Activated CD8-positive, alpha-beta T cell treated with anti-CD3 and anti-CD28 coated beads, Interleukin-2, amount 10 ng/mL, durations not matched to agents 7 days and 5 days (primary cell): ENCODE measurements around the gene BMPER. TPM values are rescaled to one million over a fixed set of nuclear protein-coding genes. Genes with fewer than 3 reads are reported as not detected.

Experiments used
- ATAC-seq: fragments of 150-1000 bp; cut with Tn5 transposase; one replicate; pipeline ENCODE4 v1.10.0; 2021; ENCODE audit warnings: moderate library complexity
- CTCF ChIA-PET: fragments of 350-600 bp; sonication (Branson Sonifier 250); formaldehyde crosslinking; loops from one replicate; lab custom pipeline; 2021; ENCODE audit warnings: antibody characterized with exemption; lab: Charles Lee
- POLR2A ChIA-PET: fragments of 350-600 bp; sonication (Branson Sonifier 250); formaldehyde crosslinking; loops from one replicate; lab custom pipeline; 2021; ENCODE audit warnings: antibody characterized with exemption; lab: Charles Lee
- DNase-seq: peaks from one replicate; pipeline ENCODE4 v3.0.0-alpha.2; 2020
- H3K27ac Mint-ChIP-seq: one replicate; pipeline ENCODE4 v1.8.0; 2021; ENCODE audit warnings: mild to moderate bottlenecking, mixed read lengths
- H3K27me3 Mint-ChIP-seq: one replicate; pipeline ENCODE4 v1.8.0; 2021; ENCODE audit warnings: low read depth, mixed read lengths
- H3K36me3 Mint-ChIP-seq: one replicate; pipeline ENCODE4 v1.8.0; 2021; ENCODE audit warnings: low read depth, mixed read lengths
- H3K4me1 Mint-ChIP-seq: one replicate; pipeline ENCODE4 v1.8.0; 2021; ENCODE audit warnings: low read depth, mixed read lengths
- H3K4me3 Mint-ChIP-seq: one replicate; pipeline ENCODE4 v1.8.0; 2021; ENCODE audit warnings: mild to moderate bottlenecking, mixed read lengths
- H3K9me3 Mint-ChIP-seq: one replicate; pipeline ENCODE4 v1.8.0; 2022; ENCODE audit warnings: mixed read lengths; ENCODE audit not compliant: insufficient read depth
- total RNA-seq, 2 experiments: library from RNA; stranded (reverse); gene quantifications; one replicate each; pipeline ENCODE4 v1.2.3, GENCODE V29; 2021

The BMPER gene
- total RNA-seq, 2 experiments from 2014 or later: not detected

DNA sequence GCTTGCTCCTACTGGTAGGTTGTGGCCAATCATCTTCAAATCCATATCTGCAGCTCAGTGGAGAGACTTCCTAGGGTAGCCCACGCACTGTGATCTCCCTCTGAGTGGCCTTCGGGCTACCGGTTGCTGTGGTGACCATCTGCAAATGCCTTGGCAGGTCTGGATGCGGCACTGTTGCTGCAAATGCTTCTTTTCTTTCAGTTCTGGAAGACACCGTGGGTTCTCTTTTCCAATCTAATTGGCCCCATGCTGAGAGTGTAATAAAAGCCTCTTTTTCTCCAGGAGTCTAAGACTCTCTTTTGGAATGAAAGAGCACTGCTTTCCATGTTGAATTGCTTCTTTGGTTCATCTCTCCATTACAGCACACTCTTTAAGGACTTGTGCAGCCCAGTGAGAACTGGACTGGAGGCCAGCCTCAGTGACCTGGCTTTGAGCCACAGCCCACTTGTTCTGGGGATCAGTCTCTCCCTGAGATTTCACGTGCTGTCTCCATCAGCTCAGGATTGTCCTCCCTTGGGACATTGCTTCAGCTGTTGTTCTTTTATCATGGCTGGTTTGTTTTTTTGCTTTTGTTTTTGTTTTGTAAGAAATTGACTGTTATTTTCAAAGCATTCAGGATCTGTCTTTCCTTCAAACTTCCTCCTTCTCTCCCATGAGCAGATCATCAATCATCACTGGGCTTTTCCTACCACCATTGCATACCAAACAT, 286.6 kb downstream of the BMPER start:
- POLR2A ChIA-PET: no interaction called here

GRCh38 chr7:34192906-34193305, 287.6 kb downstream of the BMPER start:
- no peaks in the 10 kb centered on the region for H3K9me3 Mint-ChIP-seq
- CTCF ChIA-PET: no interaction called here

More for the DNA sequence above, 286.6 kb downstream of the BMPER start:
- H3K9me3 Mint-ChIP-seq: no peaks in the 10 kb centered on the region
- CTCF ChIA-PET: no interaction called here
- H3K4me3 Mint-ChIP-seq: no peak overlapping the region
- H3K27ac Mint-ChIP-seq: no peak overlapping the region
- H3K27me3 Mint-ChIP-seq: no peaks in the 10 kb centered on the region
- H3K4me1 Mint-ChIP-seq: no peaks in the 10 kb centered on the region
- ATAC-seq (no peak), DNase-seq (no peak)
- H3K36me3 Mint-ChIP-seq: no peaks in the 10 kb centered on the region

DNA sequence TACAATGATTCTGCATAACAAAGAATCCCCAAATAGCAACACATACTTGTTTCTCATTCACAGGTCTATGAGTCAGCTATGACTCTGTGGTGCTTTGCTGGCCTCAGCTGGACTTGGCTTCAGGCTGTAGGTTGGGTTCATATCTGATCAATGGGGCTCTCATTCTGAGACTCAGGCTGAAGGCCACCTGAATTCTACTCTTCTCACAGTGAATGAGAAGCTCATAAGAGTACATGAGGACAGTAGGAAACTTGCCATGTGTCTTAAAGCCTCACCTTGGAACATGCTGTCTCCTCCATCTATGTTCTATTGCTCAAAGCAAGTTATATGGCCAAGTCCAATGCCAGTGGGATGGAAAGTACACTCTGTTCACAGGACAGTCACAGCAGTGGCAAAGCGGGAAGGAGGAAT, 292.9 kb downstream of the BMPER start:
- Mint-ChIP-seq H3K36me3 (no peaks in the 10 kb centered on the region), H3K9me3 (no peaks in the 10 kb centered on the region), H3K27ac (no peak overlapping the region), H3K4me1 (no peaks in the 10 kb centered on the region), H3K4me3 (no peak overlapping the region), H3K27me3 (no peaks in the 10 kb centered on the region)
- CTCF ChIA-PET: no interaction called here
- no peak for DNase-seq
- ATAC-seq: no peak
- POLR2A ChIA-PET: no interaction called here

More at GRCh38 chr7:34192906-34193305, 287.6 kb downstream of the BMPER start:
- Mint-ChIP-seq H3K27me3 (no peaks in the 10 kb centered on the region), H3K36me3 (no peaks in the 10 kb centered on the region), H3K27ac (no peak overlapping the region), H3K4me1 (no peaks in the 10 kb centered on the region), H3K4me3 (no peak overlapping the region)
- DNase-seq (no peak), ATAC-seq (no peak)
- POLR2A ChIA-PET: no interaction called here
